Measurements from ENCODE around the gene TMEM242.
"Not testable (repeated sequence)": the region's sequence is repeated elsewhere in the genome, so short reads cannot be mapped to it uniquely, and the experiment has no call there.

The TMEM242 gene

DNA sequence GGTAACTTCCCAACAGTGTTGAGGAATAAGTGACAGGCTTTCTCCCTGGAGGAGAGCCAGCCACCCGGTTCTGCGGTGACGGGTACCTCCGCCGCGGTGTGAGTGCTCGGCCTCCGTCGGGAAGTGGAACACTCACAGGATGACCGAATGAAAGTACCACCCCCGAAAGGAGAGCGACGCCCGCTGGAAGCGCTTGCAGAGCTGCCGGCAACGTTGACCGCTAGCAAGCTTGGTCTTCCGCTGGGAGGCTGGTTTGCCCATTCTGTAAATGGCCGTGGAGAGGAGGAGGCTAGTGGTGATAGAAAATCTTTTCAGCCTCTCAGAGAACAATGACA is 614 bp upstream of the TMEM242 start:
- DNase-seq (ENCODE audit: low read depth), result no peak

DNA sequence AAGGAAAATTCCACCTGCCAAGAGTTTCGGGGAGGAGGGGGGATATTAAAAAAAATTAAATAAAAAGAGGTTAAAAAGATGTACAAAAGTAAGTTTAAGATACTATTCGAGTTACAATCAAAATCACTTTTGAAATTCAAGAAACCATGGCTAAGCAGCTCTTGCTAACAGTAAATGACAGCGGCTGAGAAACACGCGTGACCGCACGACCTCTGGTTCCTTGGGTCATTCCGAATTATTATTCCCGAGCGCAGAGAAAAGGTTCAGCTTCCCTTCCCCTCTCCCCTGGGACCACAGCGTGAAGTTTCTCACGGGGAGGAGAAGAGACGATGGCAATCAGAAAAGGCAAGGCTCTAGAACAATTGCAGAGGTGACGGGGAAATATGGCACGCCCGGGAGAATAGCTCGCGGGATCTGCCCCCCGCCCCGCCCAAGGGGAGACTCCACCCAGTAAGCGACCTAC is 496 bp downstream of the TMEM242 start:
- no peak for DNase-seq (ENCODE audit: low read depth)

DNA sequence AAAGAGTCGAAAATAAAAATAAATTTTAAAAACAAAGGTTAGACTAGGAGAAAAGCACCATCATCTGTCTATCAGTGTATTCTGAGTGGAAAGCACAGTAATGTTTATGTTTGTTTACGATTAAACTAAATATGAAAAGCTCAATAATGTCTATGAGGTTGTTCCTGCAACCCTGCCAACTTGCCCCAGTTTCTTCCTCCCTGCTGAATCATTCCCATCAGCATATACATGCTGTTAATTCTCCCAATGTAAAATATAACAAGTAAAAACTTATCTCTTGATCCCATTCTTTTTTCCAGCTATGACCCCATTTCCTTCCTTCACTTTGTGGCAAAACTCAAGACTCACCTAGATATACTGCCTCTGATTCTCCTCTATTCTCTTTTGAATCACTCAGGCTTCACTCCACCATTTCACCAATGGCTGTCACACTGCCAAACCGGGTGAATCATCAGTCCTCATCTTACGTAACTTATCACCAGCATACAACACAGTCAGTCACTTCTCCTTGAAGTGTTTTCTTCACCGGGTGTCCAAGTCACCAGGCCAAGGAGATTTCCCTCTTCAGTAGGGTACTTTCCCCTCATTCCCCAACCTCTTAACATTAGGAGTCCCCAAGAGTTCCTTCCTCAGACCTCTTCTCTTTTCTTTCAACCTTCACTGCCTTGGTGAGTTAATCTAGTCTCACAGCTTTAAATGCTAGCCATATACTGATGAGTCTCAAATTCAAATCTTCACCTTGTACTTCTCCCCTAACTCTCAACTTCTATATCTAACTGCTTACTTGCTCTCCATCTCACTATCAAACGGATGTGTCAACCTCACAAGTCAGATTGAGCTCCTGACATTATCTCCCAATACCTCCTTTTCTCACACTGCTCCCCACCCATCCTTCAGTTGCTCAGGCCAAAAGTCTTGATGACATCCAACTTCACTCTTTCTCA is 6.2 kb downstream of the TMEM242 start:
- peak; percentile 90 for DNase-seq (ENCODE audit: low read depth)

DNA sequence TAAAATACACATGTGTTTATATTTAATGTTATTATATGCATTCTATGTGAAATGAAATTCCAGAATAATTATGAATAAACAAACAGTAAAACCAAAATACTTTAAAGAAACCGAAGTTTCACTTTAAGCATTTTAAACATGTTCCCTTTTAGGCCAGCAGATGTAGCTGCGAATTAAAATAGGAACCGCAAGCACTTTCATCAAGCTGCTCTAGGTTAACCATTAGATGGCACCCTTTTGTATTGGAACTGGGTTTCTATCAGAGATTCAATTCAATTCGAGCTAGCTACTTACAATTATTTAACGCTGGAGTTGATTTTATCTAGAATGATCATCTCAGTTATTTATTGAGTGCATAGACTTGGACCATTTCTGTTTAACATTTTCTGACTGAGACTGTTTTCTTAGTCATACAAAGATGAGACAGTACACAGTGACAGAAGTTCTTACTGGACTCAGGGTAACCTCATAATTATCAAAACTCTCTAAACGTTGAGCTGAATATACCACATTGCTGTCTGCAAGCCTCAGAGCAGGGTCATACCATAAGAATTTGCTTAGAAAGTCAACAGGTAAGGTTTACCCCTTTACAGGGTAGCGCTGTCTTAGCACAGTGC is 8.5 kb downstream of the TMEM242 start:
- DNase-seq (ENCODE audit: low read depth), result peak; percentile 39

DNA sequence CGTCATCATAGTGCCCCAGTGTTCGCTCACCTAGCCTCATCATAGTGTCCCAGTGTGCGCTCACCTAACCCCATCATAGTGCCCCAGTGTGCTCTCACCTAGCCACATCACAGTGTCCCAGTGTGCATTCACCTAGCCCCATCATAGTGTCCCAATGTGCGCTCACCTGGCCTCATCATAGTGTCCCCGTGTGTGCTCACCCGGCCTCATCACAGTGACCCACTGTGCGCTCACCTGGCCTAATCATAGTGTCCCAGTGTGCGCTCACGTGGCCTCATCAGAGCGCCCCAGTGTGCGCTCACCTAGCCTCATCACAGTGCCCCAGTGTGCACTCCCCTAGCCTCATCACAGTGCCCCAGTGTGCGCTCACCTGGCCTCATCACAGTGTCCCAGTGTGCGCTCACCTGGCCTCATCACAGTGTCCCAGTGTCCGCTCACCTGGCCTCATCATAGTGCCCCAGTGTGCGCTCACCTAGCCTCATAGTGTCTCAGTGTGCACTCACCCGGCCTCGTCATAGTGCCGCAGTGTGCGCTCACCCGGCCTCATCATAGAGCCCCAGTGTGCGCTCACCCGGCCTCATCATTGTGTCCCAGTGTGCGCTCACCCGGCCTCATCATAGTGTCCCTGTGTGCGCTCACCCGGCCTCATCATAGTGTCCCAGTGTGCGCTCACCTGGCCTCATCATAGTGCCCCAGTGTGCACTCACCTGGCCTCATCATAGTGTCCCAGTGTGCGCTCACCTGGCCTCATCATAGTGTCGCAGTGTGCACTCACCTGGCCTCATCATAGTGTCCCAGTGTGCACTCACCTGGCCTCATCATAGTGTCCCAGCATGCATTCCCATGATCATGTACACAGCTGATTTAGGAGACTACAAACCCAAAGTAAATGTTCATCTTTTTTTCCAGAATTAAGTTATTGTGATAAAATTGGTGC is 9.5 kb downstream of the TMEM242 start:
- no peak for DNase-seq (ENCODE audit: low read depth)

DNA sequence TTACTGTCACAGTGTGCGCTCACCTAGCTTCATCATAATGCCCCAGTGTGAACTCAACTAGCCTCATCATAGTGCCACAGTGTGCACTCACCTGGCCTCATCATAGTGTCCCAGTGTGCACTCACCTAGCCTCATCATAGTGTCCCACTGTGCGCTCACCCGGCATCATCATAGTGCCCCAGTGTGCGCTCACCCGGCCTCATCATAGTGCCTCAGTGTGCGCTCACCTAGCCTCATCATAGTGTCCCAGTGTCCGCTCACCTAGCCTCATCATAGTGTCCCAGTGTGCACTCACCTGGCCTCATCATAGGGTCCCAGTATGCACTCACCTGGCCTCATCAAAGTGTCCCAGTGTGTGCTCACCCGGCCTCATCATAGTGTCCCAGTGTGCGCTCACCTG is 10.6 kb downstream of the TMEM242 start:
- DNase-seq (ENCODE audit: low read depth), result no peak

DNA sequence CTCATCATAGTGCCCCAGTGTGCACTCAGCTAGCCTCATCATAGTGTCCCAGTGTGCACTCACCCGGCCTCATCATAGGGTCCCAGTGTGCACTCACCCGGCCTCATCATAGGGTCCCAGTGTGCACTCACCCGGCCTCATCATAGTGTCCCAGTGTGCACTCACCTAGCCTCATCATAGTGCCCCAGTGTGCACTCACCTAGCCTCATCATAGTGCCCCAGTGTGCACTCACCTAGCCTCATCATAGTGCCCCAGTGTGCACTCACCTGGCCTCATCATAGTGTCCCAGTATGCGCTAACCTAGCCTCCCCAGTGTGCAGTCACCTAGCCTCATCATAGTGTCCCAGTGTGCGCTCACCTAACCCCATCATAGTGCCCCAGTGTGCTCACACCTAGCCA is 12.6 kb downstream of the TMEM242 start:
- not testable (repeated sequence) for DNase-seq (ENCODE audit: low read depth)

DNA sequence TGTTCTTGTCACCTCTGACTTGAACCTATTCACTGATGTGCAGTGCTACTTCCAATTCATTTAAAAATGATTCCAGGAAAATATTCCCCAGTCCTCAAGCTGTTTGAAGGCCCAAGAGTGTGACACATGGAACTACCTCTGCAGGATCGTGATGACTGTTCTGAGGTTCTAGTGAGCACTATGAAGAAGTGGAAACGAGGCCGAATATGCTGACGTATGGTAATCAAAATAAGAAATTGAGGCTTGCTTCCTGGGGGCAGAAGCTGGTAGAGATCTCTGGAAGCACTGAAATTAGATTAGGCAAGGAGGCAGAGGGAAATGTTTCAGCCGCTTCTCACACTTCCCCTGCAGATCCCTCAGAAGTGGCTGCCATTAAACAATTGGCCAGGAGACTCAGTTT is 15.7 kb downstream of the TMEM242 start:
- DNase-seq (ENCODE audit: low read depth), result no peak

DNA sequence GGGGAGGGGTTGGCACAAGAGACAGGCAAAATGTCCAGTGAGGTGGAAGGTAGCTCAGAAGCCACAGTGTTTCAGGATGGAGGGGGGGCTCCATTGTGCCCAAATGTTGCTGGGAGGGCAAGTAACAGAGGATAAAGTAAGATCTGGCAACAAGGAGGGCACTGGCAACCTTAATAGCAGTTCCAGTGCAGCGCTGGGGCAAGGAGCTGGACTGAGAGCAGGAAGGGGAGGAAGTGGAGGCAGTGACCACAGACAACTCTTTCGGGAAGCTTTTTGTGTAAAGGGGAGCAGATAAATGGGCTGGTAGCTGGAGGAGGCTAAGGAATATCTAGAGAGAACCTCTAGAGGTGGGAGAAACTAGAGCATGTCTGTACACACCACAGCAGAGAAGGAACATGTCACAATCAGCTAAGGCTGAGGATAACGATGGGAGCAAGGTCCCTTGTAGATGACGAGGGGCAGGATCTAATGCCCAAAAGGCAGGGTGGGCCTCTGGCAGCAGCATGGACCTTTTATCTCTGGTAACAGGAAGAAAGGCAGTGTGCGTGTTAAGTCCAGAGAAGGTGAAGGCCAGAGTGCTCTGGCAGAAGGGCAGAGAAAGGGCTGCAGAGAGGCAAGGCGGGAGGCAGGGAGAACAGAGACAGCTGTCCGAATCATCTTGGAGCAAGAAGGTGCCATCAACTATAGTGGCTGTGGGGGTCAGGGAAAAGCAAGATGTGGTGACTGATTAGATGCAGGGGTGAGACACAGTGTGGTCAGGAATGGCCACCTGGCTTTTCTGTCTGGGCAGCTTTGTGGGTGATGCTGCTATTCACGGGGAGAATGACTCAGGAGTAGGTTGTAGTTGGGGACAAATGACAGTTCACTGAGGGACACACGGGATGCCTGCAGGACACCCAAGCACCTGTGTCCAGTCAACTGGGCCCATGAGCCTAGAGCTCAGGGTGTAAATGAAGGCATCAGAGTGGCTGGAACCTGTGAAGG is 17.4 kb downstream of the TMEM242 start:
- no peak for DNase-seq (ENCODE audit: low read depth)

DNA sequence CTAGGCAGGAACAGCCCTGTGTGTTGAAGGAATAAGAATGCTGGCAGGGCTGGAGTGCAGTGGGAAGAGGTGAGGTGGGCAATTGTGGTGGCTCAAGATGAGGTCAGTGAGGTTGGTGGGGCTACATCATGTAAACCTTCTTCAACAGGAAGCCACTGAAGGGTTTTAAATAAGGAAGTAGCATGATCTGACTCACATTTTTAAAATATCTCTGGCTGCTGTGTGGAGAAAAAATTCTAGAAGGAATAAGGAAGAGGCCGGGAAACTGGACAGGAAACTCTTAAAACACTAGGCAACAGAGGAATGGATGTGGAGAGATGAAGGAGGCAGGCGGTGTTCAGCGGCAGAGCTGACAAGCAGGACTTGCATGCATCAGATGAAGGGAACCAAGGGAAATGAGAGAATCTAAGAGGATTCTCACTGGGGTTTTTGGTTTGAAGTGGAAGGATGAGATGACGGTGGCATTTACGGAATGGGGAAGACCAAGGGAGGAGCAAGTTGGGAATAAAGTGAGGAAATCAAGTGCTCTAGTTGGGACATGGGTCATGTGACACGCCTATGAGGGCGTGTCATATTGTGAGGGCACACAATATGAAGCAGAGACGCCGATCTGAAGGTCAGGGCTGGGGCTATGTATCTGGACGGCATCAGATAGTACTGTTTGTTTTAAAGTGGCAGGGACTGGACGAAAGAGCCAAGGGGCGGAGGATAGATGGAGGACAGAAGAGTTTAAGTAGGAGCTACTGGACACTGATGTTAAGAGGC is 18.2 kb downstream of the TMEM242 start:
- no peak for DNase-seq (ENCODE audit: low read depth)

DNA sequence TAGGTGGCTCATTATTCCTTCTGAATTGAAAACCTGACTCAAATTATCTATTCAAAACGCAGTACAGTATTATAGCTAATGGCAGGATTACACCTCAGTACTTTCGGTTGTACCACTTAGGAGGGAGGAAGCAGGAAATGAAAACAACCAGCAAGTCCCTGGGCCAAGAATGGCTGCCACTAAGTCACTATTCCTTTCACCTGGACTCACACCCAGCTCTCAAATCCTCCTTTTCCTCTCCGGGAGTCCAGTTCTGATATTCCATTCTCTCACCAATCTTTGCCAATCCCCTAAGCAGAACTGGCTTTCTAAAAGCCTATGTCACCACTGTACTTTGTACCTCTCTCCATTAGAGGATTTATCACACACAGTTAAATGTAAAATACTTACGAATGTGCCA is 20.6 kb downstream of the TMEM242 start:
- DNase-seq (ENCODE audit: low read depth), result no peak

DNA sequence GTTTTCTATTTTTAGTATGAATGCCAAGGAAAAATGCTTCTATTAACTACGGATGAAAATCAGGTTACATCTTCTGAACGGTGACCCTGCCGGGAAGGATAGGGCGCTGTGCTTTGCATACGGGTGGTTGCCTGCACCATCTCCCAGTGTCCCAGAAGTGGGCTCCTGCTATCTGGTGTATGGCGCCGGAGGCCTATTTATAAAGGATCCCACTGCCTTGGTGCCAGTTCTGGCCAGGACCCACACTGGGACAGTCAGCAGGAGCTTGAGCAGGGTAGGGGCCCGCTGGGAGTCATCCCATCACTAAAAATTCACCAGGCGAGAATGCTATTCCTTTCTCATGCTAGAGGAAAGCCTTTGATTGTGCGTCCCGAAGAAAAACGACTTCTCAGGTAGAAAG is 22.9 kb downstream of the TMEM242 start:
- DNase-seq (ENCODE audit: low read depth), result no peak

DNA sequence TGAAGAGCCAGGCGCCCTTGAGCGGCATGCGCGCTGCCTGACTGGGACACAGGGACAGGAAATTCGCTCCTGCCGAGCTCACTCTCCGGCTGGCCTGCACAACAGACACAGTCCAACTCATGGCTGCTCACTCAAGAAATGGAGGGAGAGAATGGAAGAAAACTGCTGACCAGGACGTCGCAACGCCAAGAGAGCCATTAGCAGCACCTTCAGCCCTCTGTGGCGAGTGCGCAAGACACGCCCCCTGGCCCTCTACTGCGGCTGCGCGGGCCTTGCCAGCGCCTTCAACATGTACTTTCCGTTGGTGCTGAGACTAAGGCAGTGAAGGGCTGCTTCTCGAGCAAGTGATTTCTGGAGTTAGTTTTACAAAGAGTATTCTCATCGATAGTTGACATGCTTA is 23.3 kb downstream of the TMEM242 start:
- no peak for DNase-seq (ENCODE audit: low read depth)

DNA sequence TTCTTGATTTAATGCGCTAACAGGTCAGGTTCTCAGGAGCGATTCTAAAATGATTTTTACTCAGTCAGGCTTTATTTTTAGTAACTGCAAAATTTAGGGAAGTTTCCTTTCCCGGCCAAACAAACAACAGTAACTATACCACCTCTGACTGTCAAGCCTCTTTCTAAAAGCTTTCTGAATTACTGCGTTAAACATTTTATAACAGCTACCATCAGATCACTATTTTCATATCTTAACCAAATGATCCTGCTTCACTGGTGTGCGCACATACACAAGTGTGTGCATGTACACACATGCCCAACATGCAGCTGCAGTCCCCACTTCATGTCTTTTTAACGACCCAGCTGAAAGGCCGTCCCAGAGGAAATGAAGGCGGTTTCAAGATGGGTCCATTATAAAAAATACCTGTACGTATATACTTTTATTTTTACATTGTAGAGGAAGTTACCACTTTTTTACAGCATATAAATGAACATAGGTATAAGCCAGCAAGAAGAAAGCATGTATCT is 25.0 kb downstream of the TMEM242 start:
- DNase-seq (ENCODE audit: low read depth), result no peak

DNA sequence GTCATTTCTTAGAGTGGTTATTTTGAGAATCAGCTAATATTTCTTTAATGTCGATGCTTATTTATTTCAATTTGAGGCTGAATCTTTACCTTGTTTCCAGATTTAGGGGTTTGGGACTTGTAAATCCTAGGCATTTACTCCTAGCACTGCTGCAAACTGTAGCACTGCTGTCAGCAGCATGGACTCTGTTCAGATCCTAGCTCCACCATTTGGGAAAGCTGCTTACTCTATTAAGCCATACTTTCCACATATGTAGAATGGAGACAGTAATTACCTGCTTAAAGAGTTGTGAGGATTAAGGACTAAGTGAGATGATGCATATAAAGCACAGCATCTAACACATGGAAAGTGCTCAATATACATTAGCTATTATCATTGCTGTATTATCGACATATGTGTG is 28.7 kb downstream of the TMEM242 start:
- no peak for DNase-seq (ENCODE audit: low read depth)

DNA sequence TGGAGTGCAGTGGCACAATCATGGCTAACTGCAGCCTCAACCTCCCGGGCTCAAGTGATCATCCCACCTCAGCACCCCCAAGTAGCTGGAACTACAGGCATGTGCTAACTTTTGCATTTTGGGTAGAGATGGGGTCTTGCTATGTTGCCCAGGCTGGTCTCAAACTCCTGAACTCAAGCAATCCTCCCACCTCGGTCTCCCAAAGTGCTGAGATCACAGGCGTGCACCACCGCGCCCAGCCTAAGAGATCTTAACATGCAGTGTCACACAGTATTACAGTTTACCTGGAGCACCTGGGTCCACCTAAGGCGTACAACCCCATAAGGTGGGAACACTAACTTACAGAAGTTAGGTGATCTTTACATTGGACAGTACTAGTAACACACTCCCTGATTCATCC is 29.5 kb downstream of the TMEM242 start:
- no peak for DNase-seq (ENCODE audit: low read depth)

DNA sequence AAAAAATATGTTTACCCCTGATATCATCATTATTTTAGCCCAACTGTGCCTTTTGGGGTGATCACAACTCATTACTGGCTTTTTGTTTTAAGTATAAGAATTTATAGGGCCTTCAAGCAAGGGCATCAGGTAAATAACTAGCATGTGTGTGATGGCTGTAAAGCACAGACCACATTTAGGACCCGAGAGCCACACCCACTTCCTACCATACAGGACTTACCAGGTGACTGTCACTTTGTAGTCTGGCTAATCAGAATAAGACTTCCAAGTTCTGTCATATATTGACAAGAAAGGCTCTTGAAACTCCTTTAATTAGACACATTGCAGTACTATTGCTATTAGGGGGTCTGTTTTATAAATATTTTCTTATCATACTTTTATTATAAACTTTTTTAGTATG is 31.1 kb downstream of the TMEM242 start:
- no peak for DNase-seq (ENCODE audit: low read depth)

DNA sequence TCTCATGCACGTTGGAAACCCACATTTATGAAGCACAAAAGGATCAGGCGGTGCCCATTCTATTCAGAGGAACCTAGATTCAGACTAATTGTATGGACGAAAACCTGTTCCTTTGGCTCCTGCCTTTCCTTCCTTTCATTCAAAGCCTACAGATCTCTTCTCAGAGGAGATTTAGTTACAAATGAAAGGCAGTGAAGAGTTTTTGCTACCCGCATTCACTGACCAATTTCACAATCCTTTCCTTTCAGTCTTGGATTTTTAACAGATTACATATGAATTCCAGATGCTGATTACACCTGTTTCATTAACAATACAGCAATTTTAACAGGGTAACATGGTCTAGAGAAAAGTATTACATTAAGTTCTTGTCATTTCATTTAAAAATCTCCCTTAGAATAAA is 32.0 kb downstream of the TMEM242 start:
- DNase-seq (ENCODE audit: low read depth), result no peak

DNA sequence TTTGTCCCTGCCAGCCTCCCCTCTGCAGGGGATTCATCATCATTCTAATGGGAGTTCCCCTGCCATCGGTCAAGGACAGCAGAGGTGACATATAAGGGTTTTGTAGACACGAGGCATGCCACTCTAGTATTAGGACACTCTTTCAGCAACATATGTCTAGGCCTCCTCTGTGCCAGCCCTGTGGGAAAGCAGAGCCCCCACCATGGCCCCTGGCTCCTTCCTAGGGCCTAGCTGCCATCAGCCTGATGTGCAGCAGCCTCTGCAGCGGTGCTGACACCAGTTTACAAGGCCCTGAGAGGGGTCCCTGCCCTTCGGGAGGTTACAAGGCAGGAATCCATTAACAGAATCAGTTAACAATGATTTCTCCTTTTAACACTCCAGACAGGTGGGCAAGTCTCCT is 32.5 kb downstream of the TMEM242 start:
- DNase-seq (ENCODE audit: low read depth), result no peak

DNA sequence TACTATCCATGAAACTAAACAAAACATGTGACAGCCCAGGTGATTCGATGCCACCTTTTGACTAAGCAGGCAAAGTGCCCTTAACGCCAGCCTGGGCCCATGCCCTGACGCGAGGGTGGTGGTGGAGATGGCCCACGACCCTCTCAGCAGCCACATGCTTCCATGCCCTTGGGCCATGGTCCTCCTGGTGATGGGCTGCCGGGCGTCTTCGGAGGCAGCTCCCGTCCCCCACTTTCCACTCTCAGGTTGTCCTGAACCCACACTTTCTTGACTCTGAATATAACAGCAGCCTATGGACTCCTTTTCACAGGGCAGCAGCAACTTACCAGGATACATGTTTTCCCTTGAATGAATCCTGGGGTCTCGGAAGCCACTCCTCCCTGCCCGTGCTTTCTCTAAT is 33.6 kb downstream of the TMEM242 start:
- DNase-seq (ENCODE audit: low read depth), result no peak

Data from HS-5 (cell line).